Activated CD4-positive, alpha-beta T cell treated with anti-CD3 and anti-CD28 coated beads, Interleukin-2, amount 50 U/mL, for 1 hour (primary cell): ENCODE measurements around the gene CLECL1.
"Not testable (repeated sequence)": the region's sequence is repeated elsewhere in the genome, so short reads cannot be mapped to it uniquely, and the experiment has no call there.

Experiments used
- DNase-seq: peaks from one replicate; pipeline ENCODE4 v3.0.0-alpha.2; 2020

CLECL1 gene

GRCh38 chr12:9718968-9719367 is 13.9 kb downstream of the CLECL1 start:
- DNase-seq, result no peak

GRCh38 chr12:9717070-9717925 is 15.6 kb downstream of the CLECL1 start:
- no peak for DNase-seq

GRCh38 chr12:9713032-9713558 is 19.8 kb downstream of the CLECL1 start:
- DNase-seq, result not testable (repeated sequence)

GRCh38 chr12:9711664-9712063 is 21.2 kb downstream of the CLECL1 start:
- DNase-seq, result no peak

- no peak for DNase-seq
These were observed 22.1 kb downstream of the CLECL1 start for GRCh38 chr12:9710584-9711375.

GRCh38 chr12:9708853-9709252 is 24.0 kb downstream of the CLECL1 start:
- DNase-seq, result no peak

GRCh38 chr12:9707864-9708808 is 24.8 kb downstream of the CLECL1 start:
- peak; percentile 65 for DNase-seq

- DNase-seq, result no peak
These were observed 25.5 kb downstream of the CLECL1 start for GRCh38 chr12:9707356-9707755.

GRCh38 chr12:9706086-9706685 is 26.7 kb downstream of the CLECL1 start:
- DNase-seq, result no peak

GRCh38 chr12:9704561-9704960 is 28.3 kb downstream of the CLECL1 start:
- DNase-seq, result not testable (repeated sequence)

GRCh38 chr12:9702255-9702654 is 30.6 kb downstream of the CLECL1 start:
- no peak for DNase-seq

GRCh38 chr12:9701380-9702154 is 31.3 kb downstream of the CLECL1 start:
- DNase-seq, result no peak

- DNase-seq, result no peak
These were observed 32.3 kb downstream of the CLECL1 start for GRCh38 chr12:9700606-9700956.

GRCh38 chr12:9699898-9700605 is 32.8 kb downstream of the CLECL1 start:
- DNase-seq, result no peak

GRCh38 chr12:9699269-9699897 is 33.5 kb downstream of the CLECL1 start:
- no peak for DNase-seq

GRCh38 chr12:9698681-9699080 is 34.2 kb downstream of the CLECL1 start:
- no peak for DNase-seq

GRCh38 chr12:9697619-9698018 is 35.3 kb downstream of the CLECL1 start:
- no peak for DNase-seq

- not testable (repeated sequence) for DNase-seq
These were observed 37.2 kb downstream of the CLECL1 start for GRCh38 chr12:9695661-9696060.

- DNase-seq, result not testable (repeated sequence)
These were observed 37.7 kb downstream of the CLECL1 start for GRCh38 chr12:9695150-9695549.

- DNase-seq, result no peak
These were observed 38.7 kb downstream of the CLECL1 start for GRCh38 chr12:9694241-9694640.
